H1 (cell line): ENCODE measurements around the gene PARD6A. TPM values are rescaled to one million over a fixed set of nuclear protein-coding genes. Genes with fewer than 3 reads are reported as not detected.

Experiments
- CTCF ChIA-PET: fragments of 300-600 bp; sonication (Branson Sonifier 250); formaldehyde crosslinking; loops from one replicate; lab custom pipeline; 2021; ENCODE audit not compliant: partially characterized antibody; lab: Charles Lee
- POLR2A ChIA-PET: fragments of 300-600 bp; sonication (Branson Sonifier 250); formaldehyde crosslinking; loops from one replicate; lab custom pipeline; 2021; ENCODE audit warnings: inconsistent platforms; ENCODE audit not compliant: partially characterized antibody; lab: Charles Lee
- DNase-seq, 2 experiments: peaks; one replicate each; pipeline versions ENCODE4 v3.0.0 to v3.0.0-alpha.2; 2010 to 2022; ENCODE audit warnings: low spot score in 2 of 2, low read depth in 1 of 2, mixed read lengths in 1 of 2
- FAIRE-seq: peaks from 2 replicates; lab custom pipeline; 2011; peaks lifted over from hg19 to GRCh38; lab: Jason Lieb, UNC
- H2AFZ ChIP-seq: 2 replicates; pipeline ENCODE4 v1.8.1; 2012; ENCODE audit warnings: low read length, inconsistent platforms
- H2AK5ac ChIP-seq: 2 replicates; pipeline ENCODE4 v1.6.1; 2013; ENCODE audit warnings: low read depth, low read length
- H2BK120ac ChIP-seq: replicated peaks from 2 replicates; pipeline ENCODE3; 2013; ENCODE audit warnings: low read depth, low read length, inconsistent platforms
- H2BK12ac ChIP-seq: 2 replicates; pipeline ENCODE4 v1.6.1; 2013; ENCODE audit warnings: low read depth, low read length
- H2BK15ac ChIP-seq: 2 replicates; pipeline ENCODE4 v1.6.1; 2013; ENCODE audit warnings: low read length
- H2BK20ac ChIP-seq: 2 replicates; pipeline ENCODE4 v1.6.1; 2013; ENCODE audit warnings: low read length
- H2BK5ac ChIP-seq: 2 replicates; pipeline ENCODE4 v1.6.1; 2013; ENCODE audit warnings: low read depth, low read length
- H3K14ac ChIP-seq: 2 replicates; pipeline ENCODE4 v1.6.1; 2013; ENCODE audit warnings: inconsistent platforms; ENCODE audit not compliant: insufficient read length
- H3K18ac ChIP-seq: 2 replicates; pipeline ENCODE4 v1.6.1; 2013; ENCODE audit warnings: low read length; ENCODE audit errors: extremely low read depth
- H3K23ac ChIP-seq: 2 replicates; pipeline ENCODE4 v1.6.1; 2013; ENCODE audit warnings: inconsistent platforms; ENCODE audit not compliant: insufficient read length
- H3K23me2 ChIP-seq: 2 replicates; pipeline ENCODE4 v1.6.1; 2013; ENCODE audit warnings: low read depth, low read length
- H3K27ac ChIP-seq: 2 replicates; pipeline ENCODE4 v1.6.1; 2011; ENCODE audit warnings: low read depth, low read length, inconsistent platforms
- H3K27me3 ChIP-seq, 4 experiments: replicated peaks in 1 of 4; 1 replicate in 1 of 4; 2 replicates in 3 of 4; pipeline versions ENCODE4 v1.6.1 to v1.8.1; 2011 to 2013; ENCODE audit warnings: low read length in 3 of 4, mild to moderate bottlenecking in 3 of 4, inconsistent platforms in 2 of 4, mixed read lengths in 2 of 4, moderate library complexity in 1 of 4; ENCODE audit not compliant: control insufficient read depth in 3 of 4, insufficient read depth in 3 of 4; ENCODE audit errors: extremely low read depth in 1 of 4
- H3K36me3 ChIP-seq, 4 experiments: 2 replicates each; pipeline versions ENCODE4 v1.6.1 to v1.8.1; 2011 to 2013; ENCODE audit warnings: mild to moderate bottlenecking in 4 of 4, low read length in 3 of 4, moderate library complexity in 2 of 4, control low read depth in 1 of 4, inconsistent platforms in 1 of 4; ENCODE audit not compliant: insufficient read depth in 4 of 4, control insufficient read depth in 2 of 4
- H3K4ac ChIP-seq: replicated peaks from 2 replicates; pipeline ENCODE3; 2013; ENCODE audit warnings: low read length, low read depth, mixed read lengths, inconsistent platforms; ENCODE audit not compliant: insufficient read length
- H3K4me1 ChIP-seq, 4 experiments: replicated peaks in 1 of 4; 1 replicate in 1 of 4; 2 replicates in 3 of 4; pipeline versions ENCODE4 v1.6.1 to v1.8.1; 2011 to 2013; ENCODE audit warnings: low read length in 3 of 4, inconsistent platforms in 2 of 4, mixed read lengths in 1 of 4; ENCODE audit not compliant: insufficient read depth in 4 of 4, control insufficient read depth in 3 of 4
- H3K4me2 ChIP-seq, 2 experiments: 2 replicates each; pipeline versions ENCODE4 v1.6.1 to v1.8.1; 2011 to 2013; ENCODE audit warnings: low read depth in 2 of 2, low read length in 2 of 2, control low read depth in 1 of 2, inconsistent platforms in 1 of 2, mild to moderate bottlenecking in 1 of 2; ENCODE audit not compliant: insufficient read depth in 1 of 2
- H3K4me3 ChIP-seq, 4 experiments: fragments of 200-600, 300-600 bp in 1 of 4; sonication (generic), shearing (Covaris generic), sonication (Bioruptor Twin) in 1 of 4; 2 replicates each; pipeline versions ENCODE4 v1.5.1 to v1.8.1; 2011 to 2016; ENCODE audit warnings: low read length in 4 of 4, low read depth in 3 of 4, control low read depth in 2 of 4, inconsistent platforms in 2 of 4, mild to moderate bottlenecking in 2 of 4, mixed read lengths in 1 of 4, moderate library complexity in 1 of 4; ENCODE audit not compliant: insufficient read depth in 2 of 4; ENCODE audit errors: extremely low read depth in 1 of 4
- H3K56ac ChIP-seq: replicated peaks from 2 replicates; pipeline ENCODE3; 2013; ENCODE audit warnings: low read depth, mild to moderate bottlenecking, mixed read lengths, low read length, inconsistent platforms; ENCODE audit not compliant: insufficient read length
- H3K79me1 ChIP-seq: 2 replicates; pipeline ENCODE4 v1.6.1; 2013; ENCODE audit warnings: low read depth, low read length, control low read depth
- H3K79me2 ChIP-seq, 2 experiments: 2 replicates each; pipeline versions ENCODE4 v1.6.1 to v1.8.1; 2012 to 2013; ENCODE audit warnings: low read length in 2 of 2, mild to moderate bottlenecking in 2 of 2, inconsistent platforms in 1 of 2; ENCODE audit not compliant: insufficient read depth in 2 of 2, control insufficient read depth in 1 of 2
- H3K9ac ChIP-seq, 4 experiments: replicated peaks in 1 of 4; 1 replicate in 1 of 4; 2 replicates in 3 of 4; pipeline versions ENCODE4 v1.6.1 to v1.8.1; 2011 to 2013; ENCODE audit warnings: low read depth in 3 of 4, low read length in 3 of 4, control low read depth in 2 of 4, mild to moderate bottlenecking in 2 of 4, moderate library complexity in 2 of 4, inconsistent platforms in 1 of 4; ENCODE audit errors: extremely low read depth in 1 of 4
- H3K9me3 ChIP-seq, 2 experiments: 2 replicates each; pipeline versions ENCODE4 v1.6.1 to v1.8.1; 2012 to 2013; ENCODE audit warnings: mild to moderate bottlenecking in 2 of 2, moderate library complexity in 2 of 2, control low read depth in 1 of 2, inconsistent platforms in 1 of 2, low read depth in 1 of 2, low read length in 1 of 2, mixed read lengths in 1 of 2; ENCODE audit not compliant: insufficient read depth in 2 of 2
- H4K20me1 ChIP-seq, 2 experiments: replicated peaks in 1 of 2; 2 replicates each; pipeline versions ENCODE3 to v1.8.1; 2011 to 2013; ENCODE audit warnings: inconsistent platforms in 2 of 2, low read length in 2 of 2, mild to moderate bottlenecking in 1 of 2; ENCODE audit not compliant: insufficient read depth in 2 of 2, control insufficient read depth in 1 of 2
- H4K5ac ChIP-seq: 2 replicates; pipeline ENCODE4 v1.6.1; 2013; ENCODE audit warnings: low read length, low read depth, mixed read lengths, inconsistent platforms; ENCODE audit not compliant: insufficient read length
- H4K8ac ChIP-seq: 2 replicates; pipeline ENCODE4 v1.8.0; 2013; ENCODE audit warnings: mild to moderate bottlenecking, moderate library complexity, low read length, inconsistent platforms; ENCODE audit not compliant: insufficient read depth; ENCODE audit errors: extremely low read depth
- H4K91ac ChIP-seq: replicated peaks from 2 replicates; pipeline ENCODE3; 2013; ENCODE audit warnings: low read length, mixed read lengths, inconsistent platforms; ENCODE audit not compliant: insufficient read length
- ASH2L ChIP-seq: fragments of 200-600, 300-600 bp; sonication (generic); IDR thresholded peaks from one replicate; pipeline ENCODE4 v1.7.1; 2017; ENCODE audit warnings: low read length
- BACH1 ChIP-seq: IDR thresholded peaks from 2 replicates; pipeline ENCODE4 v1.6.1; 2012; ENCODE audit warnings: low read length, improper control_type of control experiment
- CBX8 ChIP-seq: fragments of 300-800, 300-1000 bp; sonication (generic); IDR thresholded peaks from 2 replicates; pipeline ENCODE4 v1.7.1; 2016; ENCODE audit warnings: low read depth, low read length, borderline replicate concordance
- CHD2 ChIP-seq: IDR thresholded peaks from 2 replicates; pipeline ENCODE4 v1.6.1; 2012; ENCODE audit warnings: low read length, improper control_type of control experiment
- POLR2AphosphoS5 ChIP-seq: IDR thresholded peaks from 2 replicates; pipeline ENCODE4 v1.6.1; 2011; ENCODE audit warnings: low read depth, low read length
- RAD21 ChIP-seq, 2 experiments: IDR thresholded peaks in 1 of 2; conservative IDR thresholded peaks in 1 of 2; 2 replicates each; pipeline ENCODE4 v1.6.1; 2011; ENCODE audit warnings: low read depth in 2 of 2, low read length in 2 of 2, improper control_type of control experiment in 1 of 2, inconsistent platforms in 1 of 2, mild to moderate bottlenecking in 1 of 2, moderate library complexity in 1 of 2
- RBBP5 ChIP-seq: IDR thresholded peaks from 2 replicates; pipeline ENCODE4 v1.7.1; 2012; ENCODE audit warnings: low read depth, mild to moderate bottlenecking, inconsistent platforms, low read length, moderate library complexity, borderline replicate concordance
- SIRT6 ChIP-seq: IDR thresholded peaks from one replicate; pipeline ENCODE4 v1.7.1; 2012; ENCODE audit warnings: low read length, inconsistent platforms
- SP1 ChIP-seq: IDR thresholded peaks from 2 replicates; pipeline ENCODE4 v1.6.1; 2011; ENCODE audit warnings: low read depth, low read length
- SP4 ChIP-seq: IDR thresholded peaks from 2 replicates; pipeline ENCODE4 v1.6.1; 2012; ENCODE audit warnings: low read length, inconsistent platforms
- TBP ChIP-seq: IDR thresholded peaks from 2 replicates; pipeline ENCODE4 v1.6.1; 2011; ENCODE audit warnings: low read depth, low read length, improper control_type of control experiment
- ZNF274 ChIP-seq: IDR thresholded peaks from 2 replicates; pipeline ENCODE4 v1.7.0; 2012; ENCODE audit warnings: low read length, borderline replicate concordance; ENCODE audit errors: extremely low read depth
- WGBS, 2 experiments: shearing (Covaris generic) in 1 of 2; methylation state at CpG; one replicate each; pipeline versions ENCODE4 v1.1.6 to v1.1.7; 2013 to 2015; ENCODE audit warnings: low lambda C conversion rate in 2 of 2, mixed read lengths in 2 of 2, inconsistent platforms in 1 of 2, low coverage in 1 of 2, missing lambda C conversion rate in 1 of 2; ENCODE audit not compliant: insufficient replicate concordance in 2 of 2, insufficient coverage in 1 of 2, insufficient read length in 1 of 2; ENCODE audit errors: extremely low coverage in 1 of 2, missing lambda C conversion rate in 1 of 2; 5-methylcytosine and 5-hydroxymethylcytosine counted together
- polyA plus RNA-seq, 7 experiments: library from polyadenylated mRNA; depleted of rRNA in 3 of 7; stranded (reverse) in 5 of 7; unstranded in 2 of 7; fragments of >200 nt in 5 of 7; fragments of 200-250 nt in 2 of 7; gene quantifications; 1 replicate in 5 of 7; 2 replicates in 1 of 7; 4 replicates in 1 of 7; pipeline versions ENCODE4 v1.2.1 to v1.2.3, GENCODE V29; 2011 to 2013; ENCODE audit warnings: missing spikeins in 2 of 7, mixed read lengths in 2 of 7
- total RNA-seq: library from RNA; stranded (reverse); fragmentation: NEBNext Ultra II Directional; extraction: Animal tissue kit (Norgen Biotek cat#: 25700); gene quantifications from 2 replicates; pipeline ENCODE4 v1.2.1, GENCODE V29; 2021
- TF ChIP-seq, protein P1 (sequence below): IDR thresholded peaks from 2 replicates; pipeline ENCODE4 v1.6.1; 2011; ENCODE audit warnings: low read depth, mild to moderate bottlenecking, low read length; ENCODE audit not compliant: insufficient read depth

The PARD6A gene
- total and polyA plus RNA-seq, 2 of the 8 experiments (the other 6 are each of a cell fraction or from before 2014, with no cell fraction given), result 15.1 to 21.8 TPM

DNA sequence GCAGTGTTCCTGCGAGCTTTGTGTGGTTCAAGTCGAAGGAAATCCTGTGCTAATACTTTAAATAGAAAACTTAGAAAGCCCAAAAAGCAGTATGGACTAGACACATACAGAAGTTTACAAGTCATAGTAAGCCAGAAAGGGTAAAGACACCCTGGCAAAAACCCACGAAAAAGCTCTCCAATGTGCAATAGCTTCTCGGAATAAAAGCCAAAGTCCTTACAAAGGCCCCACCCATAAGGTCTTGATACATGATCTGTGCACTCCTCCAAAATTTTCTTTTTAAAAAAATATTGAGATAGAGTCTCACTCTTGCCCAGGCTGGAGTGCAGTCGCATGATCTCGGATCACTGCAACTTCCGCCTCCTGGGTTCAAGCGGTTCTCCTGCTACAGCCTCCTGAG, 16.2 kb downstream of the PARD6A start:
- no peak for FAIRE-seq
- peaks cover 0 to 3% (median 0%) of the 10 kb centered on the region in 4 experiments; a peak in 1 of 8 replicates for H3K36me3 ChIP-seq
- no peak overlapping the region for H3K4me3 ChIP-seq
- H2BK120ac ChIP-seq, result no peak overlapping the region
- no peak overlapping the region for H3K9ac ChIP-seq
- WGBS, 2 experiments, result 90% methylated on average over 8 of the region's 8 CpGs; no CpG with 5 or more reads in 1 of the 2 experiments
- POLR2A ChIA-PET, result interaction anchor here (0.6 to 0.9 kb wide), 4 partner anchors 10 to 156 kb away, joined by 3 to 4 read pairs (median 4); partner anchors contain the start of genes C16orf86 and ENKD1
- no peaks in the 10 kb centered on the region; the same call in none of the 2 replicates for H3K79me1 ChIP-seq
- H4K91ac ChIP-seq, result no peak overlapping the region
- TF ChIP-seq ZNF274 (no peak), POLR2AphosphoS5 (no peak), CBX8 (no peak), TBP (no peak), ASH2L (no peak), SP4 (no peak), BACH1 (no peak), RAD21 (IDR thresholded peaks at IDR 0.05 in 1 of 2, conservative IDR thresholded peaks at IDR 0.05 in 1 of 2; ENCODE audit: low read depth in 2 of 2, low read length in 2 of 2) (no peak), SIRT6 (no peak), SP1 (no peak), RBBP5 (no peak), CHD2 (no peak)
- TF ChIP-seq, protein P1, sequence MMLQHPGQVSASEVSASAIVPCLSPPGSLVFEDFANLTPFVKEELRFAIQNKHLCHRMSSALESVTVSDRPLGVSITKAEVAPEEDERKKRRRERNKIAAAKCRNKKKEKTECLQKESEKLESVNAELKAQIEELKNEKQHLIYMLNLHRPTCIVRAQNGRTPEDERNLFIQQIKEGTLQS, result no peak
- TF ChIP-seq, all 59 proteins: peak for 0
- Histone ChIP-seq H2BK5ac (no peak overlapping the region), H3K14ac (no peak overlapping the region), H4K5ac (no peak overlapping the region), H4K8ac (no peak overlapping the region), H4K20me1 (peaks cover 0 to 8% of the 10 kb centered on the region in 2 experiments), H2BK20ac (no peak overlapping the region), H2AFZ (no peak overlapping the region), H2BK12ac (no peak overlapping the region), H3K23me2 (no peaks in the 10 kb centered on the region), H3K9me3 (no peaks in the 10 kb centered on the region), H2BK15ac (no peak overlapping the region), H3K79me2 (no peaks in the 10 kb centered on the region), H3K27me3 (no peaks in the 10 kb centered on the region), H2AK5ac (no peak overlapping the region), H3K56ac (no peak overlapping the region), H3K23ac (no peak overlapping the region), H3K4me1 (peaks cover 0 to 3% (median 0%) of the 10 kb centered on the region in 4 experiments; a peak in 1 of 7 replicates), H3K27ac (no peak overlapping the region), H3K18ac (no peak overlapping the region), H3K4ac (no peak overlapping the region), H3K4me2 (no peak overlapping the region)
- no peak for DNase-seq
- CTCF ChIA-PET, result interaction anchor here (0.5 to 5.5 kb wide), 8 partner anchors 10 to 207 kb away, joined by 3 to 46 read pairs (median 3); partner anchors contain the start of genes C16orf86, ENKD1 and NRN1L
